Tibial nerve (tissue), 4 donors: Measurements from ENCODE around the gene MCM3AP. TPM values are rescaled to one million over a fixed set of nuclear protein-coding genes. Genes with fewer than 3 reads are reported as not detected.
A peak's percentile ranks its signal among the peaks of the same experiment; 100 is the strongest.

Source experiments
- DNase-seq, 2 donors: peaks; one replicate each; pipeline ENCODE4 v3.0.0-alpha.2; 2019; ENCODE audit warnings: low spot score in 2 of 2
- H3K27ac ChIP-seq, 4 donors: fragments of 200-600 bp; sonication (generic) in 3 of 4; one replicate each; pipeline ENCODE4 v1.5.1; 2017 to 2019; ENCODE audit warnings: mild to moderate bottlenecking in 1 of 4
- H3K27me3 ChIP-seq, 2 donors: fragments of 200-600 bp; sonication (generic) in 1 of 2; one replicate each; pipeline versions ENCODE4 v1.5.1 to v1.6.0; 2017 to 2019
- H3K36me3 ChIP-seq, 3 donors: fragments of 200-600 bp; sonication (generic); one replicate each; pipeline ENCODE4 v1.5.1; 2018 to 2019
- H3K4me1 ChIP-seq, 4 donors: fragments of 200-600 bp; sonication (generic) in 3 of 4; one replicate each; pipeline ENCODE4 v1.5.1; 2017 to 2019
- H3K4me3 ChIP-seq, 4 donors: fragments of 200-600 bp; sonication (generic) in 3 of 4; one replicate each; pipeline ENCODE4 v1.5.1; 2017 to 2019; ENCODE audit warnings: mild to moderate bottlenecking in 1 of 4, moderate library complexity in 1 of 4
- H3K9me3 ChIP-seq, 4 donors: fragments of 200-600 bp; sonication (generic) in 3 of 4; one replicate each; pipeline ENCODE4 v1.5.1; 2017 to 2019
- CTCF ChIP-seq, 5 experiments: fragments of 200-600 bp in 3 of 5; fragments of 450-650 bp in 2 of 5; sonication (generic) in 3 of 5; IDR thresholded peaks; one replicate each; pipeline ENCODE4 v1.5.1; 2016 to 2019; ENCODE audit warnings: antibody characterized with exemption in 5 of 5, mild to moderate bottlenecking in 3 of 5, moderate library complexity in 2 of 5
- EP300 ChIP-seq, 2 donors: sonication (generic); formaldehyde crosslinking; IDR thresholded peaks; one replicate each; pipeline ENCODE4 v1.6.1; 2017; ENCODE audit warnings: antibody characterized with exemption in 2 of 2, mild to moderate bottlenecking in 1 of 2
- POLR2A ChIP-seq, 2 donors: fragments of 450-650 bp; IDR thresholded peaks; one replicate each; pipeline ENCODE4 v1.6.1; 2017; ENCODE audit warnings: antibody characterized with exemption in 2 of 2, mild to moderate bottlenecking in 2 of 2, moderate library complexity in 2 of 2
- WGBS, 2 donors: methylation state at CpG; one replicate each; pipeline ENCODE4 v1.1.5; 2018; 5-methylcytosine and 5-hydroxymethylcytosine counted together
- total RNA-seq, 4 donors: library from RNA; depleted of rRNA; stranded (reverse); fragments of >200 nt; gene quantifications; one replicate each; pipeline ENCODE4 v1.1.0, GENCODE V29; 2016

MCM3AP gene
- total RNA-seq, 4 donors from 2014 or later: 112 to 180 (median 146) TPM

- no peaks in the 10 kb centered on the region for H3K27me3 ChIP-seq
- peaks cover 0 to 3% (median 0%) of the 10 kb centered on the region in 4 donors for H3K4me1 ChIP-seq
- 70 to 75% methylated on average over 12 to 14 of the region's 20 CpGs for WGBS, 2 donors
- TF ChIP-seq POLR2A (IDR thresholded peaks at IDR 0.05): no peak
- no peak for TF ChIP-seq EP300 (IDR thresholded peaks at IDR 0.05)
- no peak for TF ChIP-seq CTCF (IDR thresholded peaks at IDR 0.05)
- H3K4me3 ChIP-seq: no peak overlapping the region
- no peaks in the 10 kb centered on the region for H3K9me3 ChIP-seq
- peak in 1 of 2 donors; percentile 2 for DNase-seq
- H3K36me3 ChIP-seq: peaks cover 7 to 96% (median 26%) of the 10 kb centered on the region in 3 donors
- H3K27ac ChIP-seq: no peak overlapping the region
These were observed 89.7 kb downstream of the MCM3AP start for GRCh38 chr21:46195595-46196195.

GRCh38 chr21:46194374-46195334 is 90.8 kb downstream of the MCM3AP start:
- H3K4me3 ChIP-seq: no peak overlapping the region
- no peaks in the 10 kb centered on the region for H3K27me3 ChIP-seq
- peak in 1 of 2 donors; percentile 11 for DNase-seq
- TF ChIP-seq POLR2A (IDR thresholded peaks at IDR 0.05): no peak
- TF ChIP-seq EP300 (IDR thresholded peaks at IDR 0.05): no peak
- TF ChIP-seq CTCF (IDR thresholded peaks at IDR 0.05): no peak
- H3K9me3 ChIP-seq: no peaks in the 10 kb centered on the region
- peaks cover 7 to 96% (median 26%) of the 10 kb centered on the region in 3 donors for H3K36me3 ChIP-seq
- H3K4me1 ChIP-seq: peaks cover 0 to 3% (median 0%) of the 10 kb centered on the region in 4 donors
- WGBS, 2 donors: 94% methylated on average over 31 to 34 of the region's 34 CpGs
- H3K27ac ChIP-seq: no peak overlapping the region

- H3K9me3 ChIP-seq: no peaks in the 10 kb centered on the region
- peaks cover 0 to 3% (median 0%) of the 10 kb centered on the region in 4 donors for H3K4me1 ChIP-seq
- 90 to 92% methylated on average over 8 to 10 of the region's 10 CpGs for WGBS, 2 donors
- no peak overlapping the region for H3K27ac ChIP-seq
- no peak overlapping the region for H3K4me3 ChIP-seq
- DNase-seq: no peak
- TF ChIP-seq CTCF (IDR thresholded peaks at IDR 0.05) (no peak), POLR2A (IDR thresholded peaks at IDR 0.05) (no peak), EP300 (IDR thresholded peaks at IDR 0.05) (no peak)
- no peaks in the 10 kb centered on the region for H3K27me3 ChIP-seq
- peaks cover 7 to 95% (median 26%) of the 10 kb centered on the region in 3 donors for H3K36me3 ChIP-seq
These were observed 91.5 kb downstream of the MCM3AP start for GRCh38 chr21:46193829-46194373.

GRCh38 chr21:46191686-46192575 is 93.5 kb downstream of the MCM3AP start:
- Histone ChIP-seq H3K4me3 (no peak overlapping the region), H3K36me3 (peaks cover 7 to 78% (median 26%) of the 10 kb centered on the region in 3 donors), H3K4me1 (peaks cover 0 to 9% (median 0%) of the 10 kb centered on the region in 4 donors), H3K9me3 (no peaks in the 10 kb centered on the region), H3K27ac (no peak overlapping the region), H3K27me3 (no peaks in the 10 kb centered on the region)
- DNase-seq: peak in 1 of 2 donors; percentile 10
- WGBS, 2 donors: 93 to 95% methylated on average over 17 to 19 of the region's 20 CpGs
- no peak for TF ChIP-seq EP300 (IDR thresholded peaks at IDR 0.05)

- no peaks in the 10 kb centered on the region for H3K27me3 ChIP-seq
- H3K4me3 ChIP-seq: no peak overlapping the region
- WGBS, 2 donors: 70 to 90% methylated on average over 4 of the region's 4 CpGs
- no peaks in the 10 kb centered on the region for H3K9me3 ChIP-seq
- TF ChIP-seq POLR2A (IDR thresholded peaks at IDR 0.05) (no peak), CTCF (IDR thresholded peaks at IDR 0.05) (no peak), EP300 (IDR thresholded peaks at IDR 0.05) (no peak)
- DNase-seq: peak; percentile 18 to 33
- H3K4me1 ChIP-seq: peaks cover 0 to 9% (median 0%) of the 10 kb centered on the region in 4 donors
- H3K36me3 ChIP-seq: peaks cover 7 to 71% (median 20%) of the 10 kb centered on the region in 3 donors
- no peak overlapping the region for H3K27ac ChIP-seq
These were observed 94.1 kb downstream of the MCM3AP start for GRCh38 chr21:46191257-46191685.
